HS-5 (cell line): ENCODE measurements around the gene KRT37.

Experiments used
- DNase-seq: peaks from one replicate; pipeline ENCODE4 v3.0.0-alpha.2; 2012; ENCODE audit warnings: low read depth

Gene KRT37

DNA sequence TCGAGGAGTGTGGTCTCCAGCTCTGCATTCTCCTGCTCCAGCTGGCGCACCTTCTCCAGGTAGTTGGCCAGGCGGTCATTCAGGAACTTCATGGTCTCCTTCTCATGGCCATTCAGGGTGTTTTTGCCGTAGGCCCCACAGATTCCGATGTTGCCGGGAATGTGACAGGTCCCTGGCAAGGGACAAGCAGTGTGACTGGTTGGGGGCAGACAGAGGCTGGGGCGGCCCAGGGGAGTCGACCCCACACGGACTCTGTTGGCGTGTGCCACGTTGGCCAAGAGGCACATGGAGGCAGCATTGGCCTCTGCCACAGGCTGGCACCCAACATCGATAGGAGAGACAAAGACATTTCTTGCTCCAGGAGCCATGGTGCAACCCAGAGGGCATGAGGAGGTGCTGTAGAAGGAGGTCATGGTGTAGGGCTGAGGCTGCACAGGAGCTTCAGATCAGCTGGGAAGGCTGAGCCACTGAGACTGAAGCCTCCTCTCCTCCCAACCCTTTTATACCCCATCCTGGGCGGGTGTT lies at the start of gene KRT37:
Gene KRT37, minus strand, starts transcription at position 475 of the 525 bp plus-strand sequence. Its CDS starts 62 bp downstream, at position 413.
- no peak for DNase-seq

DNA sequence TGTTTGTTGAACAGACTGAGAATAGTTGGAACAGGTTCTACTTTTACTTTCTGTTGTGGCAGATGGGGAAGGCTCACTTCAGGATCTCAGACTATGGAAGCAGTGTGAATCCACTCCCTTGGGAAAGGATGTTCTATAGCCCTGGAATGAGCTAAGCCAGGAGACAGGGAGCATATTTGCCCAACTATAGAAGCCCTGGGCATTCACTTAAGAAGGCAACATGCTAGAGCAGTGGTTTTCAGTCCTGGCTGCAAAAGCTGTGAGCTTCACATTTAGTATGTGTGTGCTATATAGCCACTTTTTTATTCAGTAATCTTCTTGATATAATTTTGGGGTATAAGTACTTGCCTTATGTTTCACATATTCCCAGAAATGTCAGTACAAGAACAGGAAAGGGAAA lies 44.0 kb upstream of the KRT37 start:
- no peak for DNase-seq

DNA sequence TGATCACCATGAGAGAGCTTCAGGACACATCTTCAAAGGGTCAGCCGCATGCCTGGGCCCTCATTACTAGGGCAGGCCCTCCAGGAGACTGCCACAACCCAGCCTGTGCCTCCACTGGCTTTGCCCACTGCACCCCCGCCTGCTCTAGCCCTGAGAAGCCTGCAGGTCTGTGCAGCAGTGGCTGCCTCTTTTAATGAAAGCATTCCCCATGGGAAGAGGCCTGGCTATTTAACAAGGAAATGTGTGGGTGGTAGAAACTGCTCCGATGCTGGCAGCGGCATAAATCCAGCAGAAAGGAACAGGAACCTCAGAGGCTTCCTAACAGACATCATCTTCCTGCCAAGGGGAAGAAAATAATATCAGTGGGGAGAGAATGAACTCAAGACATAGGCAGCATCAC lies 43.2 kb upstream of the KRT37 start:
- DNase-seq, result no peak

- DNase-seq, result no peak
Observed at GRCh38 chr17:41466988-41467387, 42.6 kb upstream of the KRT37 start, which contains the start of gene KRT32. Gene KRT32 (minus strand): TSS chr17:41467386. CDS start chr17:41467325, 61 bp downstream.

DNA sequence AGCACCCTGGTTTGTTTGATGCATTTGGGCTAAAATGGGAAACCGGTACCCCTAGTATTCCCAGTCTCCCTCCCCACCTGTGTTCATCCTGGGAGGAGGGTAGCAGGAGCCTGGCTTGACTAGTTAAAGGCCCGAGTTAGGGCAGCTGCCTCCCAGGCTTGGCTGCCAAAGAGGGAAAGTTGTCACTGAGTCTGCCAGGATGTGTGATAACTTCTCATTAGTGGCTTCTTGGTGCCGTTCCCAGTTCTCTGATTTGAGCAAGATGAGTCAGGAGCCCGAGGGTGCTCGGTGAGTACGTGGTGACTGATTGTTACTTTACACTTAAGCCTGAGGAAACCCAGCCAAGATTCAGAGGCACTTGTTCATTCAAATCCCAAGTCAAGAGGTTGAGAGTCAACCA lies 40.3 kb upstream of the KRT37 start:
- peak; percentile 80 for DNase-seq

- no peak for DNase-seq
Observed at GRCh38 chr17:41464173-41464572, 39.8 kb upstream of the KRT37 start.

DNA sequence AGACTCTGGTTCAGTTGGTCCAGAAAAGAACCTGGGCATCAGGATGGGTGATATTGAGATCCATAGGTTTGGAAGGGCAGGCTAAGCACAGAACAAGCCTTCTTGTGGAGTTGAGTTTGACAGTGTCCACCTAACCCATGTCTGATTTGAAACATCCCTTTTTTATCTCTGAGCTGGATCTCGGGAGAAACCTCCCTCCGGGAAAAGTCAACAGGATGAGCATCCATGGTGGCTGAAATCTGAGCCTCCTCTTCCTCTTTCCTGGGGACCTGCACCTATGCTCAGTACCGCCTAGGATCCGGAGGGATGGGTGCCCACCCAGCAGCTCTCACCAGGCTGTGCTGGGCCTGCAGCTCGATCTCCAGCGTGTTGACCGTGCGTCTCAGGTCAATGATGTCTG lies 39.4 kb upstream of the KRT37 start:
- no peak for DNase-seq

DNA sequence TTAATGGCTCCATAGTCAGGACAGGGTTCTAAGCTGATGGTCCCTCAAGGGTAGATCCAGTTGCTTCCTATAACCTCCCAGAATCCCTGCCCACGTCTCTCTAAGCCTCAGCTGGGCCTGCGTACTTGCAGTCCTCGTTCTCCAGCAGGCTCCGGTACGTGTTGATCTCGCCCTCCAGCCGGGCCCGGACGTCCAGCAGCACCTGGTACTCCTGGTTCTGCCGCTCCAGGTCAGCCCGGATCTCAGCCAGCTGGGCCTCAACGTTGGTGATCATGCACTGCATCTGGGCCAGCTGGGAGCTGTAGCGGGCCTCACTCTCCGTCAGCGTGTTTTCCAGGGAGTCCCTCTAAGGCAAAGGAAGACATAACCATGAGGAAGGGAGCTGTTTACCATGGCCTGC lies 38.3 kb upstream of the KRT37 start:
- no peak for DNase-seq

DNA sequence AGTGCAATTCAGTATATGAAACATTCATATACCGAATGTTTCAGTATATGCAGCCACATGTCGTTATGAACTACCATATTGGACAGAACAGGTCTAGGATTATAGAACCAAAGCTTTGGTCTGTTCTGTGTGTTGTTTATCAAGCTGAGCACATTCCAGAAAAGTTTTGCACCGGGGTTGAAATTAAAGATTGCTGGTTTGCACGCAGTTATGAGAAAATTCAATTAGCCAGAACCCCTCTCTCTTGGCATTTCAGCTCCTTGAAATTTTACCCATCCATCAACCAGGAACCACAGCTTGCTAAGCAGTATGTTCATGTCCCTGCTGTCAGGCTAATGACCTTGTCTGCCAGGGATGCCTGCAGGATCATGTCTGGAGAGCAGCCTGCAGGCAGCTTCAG lies 33.3 kb upstream of the KRT37 start:
- no peak for DNase-seq

GRCh38 chr17:41456204-41456603 lies 31.8 kb upstream of the KRT37 start:
- DNase-seq, result no peak

GRCh38 chr17:41455236-41455635 lies 30.9 kb upstream of the KRT37 start:
- no peak for DNase-seq

- no peak for DNase-seq
Observed at GRCh38 chr17:41453066-41453465, 28.7 kb upstream of the KRT37 start.

DNA sequence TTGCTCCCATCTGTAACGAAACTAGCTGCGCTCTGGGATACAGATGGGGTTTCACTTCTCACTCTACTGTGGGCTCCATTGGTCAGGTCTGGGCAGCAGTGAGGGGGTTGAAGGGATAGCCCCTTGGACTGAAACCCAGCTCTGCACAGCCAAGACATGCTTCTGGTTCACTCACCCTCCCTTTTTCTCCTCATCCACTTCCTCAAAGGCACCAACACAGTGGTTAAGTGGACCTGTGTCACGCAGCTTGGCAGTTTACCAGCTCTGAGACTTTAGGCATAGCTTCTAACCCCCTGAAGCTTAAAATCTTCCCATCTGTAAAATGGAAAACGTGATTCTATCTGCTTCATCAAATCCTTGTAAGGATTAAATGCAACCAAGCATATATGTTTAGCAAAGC lies 27.9 kb upstream of the KRT37 start:
- no peak for DNase-seq

GRCh38 chr17:41451154-41451728 lies 26.9 kb upstream of the KRT37 start:
- no peak for DNase-seq

DNA sequence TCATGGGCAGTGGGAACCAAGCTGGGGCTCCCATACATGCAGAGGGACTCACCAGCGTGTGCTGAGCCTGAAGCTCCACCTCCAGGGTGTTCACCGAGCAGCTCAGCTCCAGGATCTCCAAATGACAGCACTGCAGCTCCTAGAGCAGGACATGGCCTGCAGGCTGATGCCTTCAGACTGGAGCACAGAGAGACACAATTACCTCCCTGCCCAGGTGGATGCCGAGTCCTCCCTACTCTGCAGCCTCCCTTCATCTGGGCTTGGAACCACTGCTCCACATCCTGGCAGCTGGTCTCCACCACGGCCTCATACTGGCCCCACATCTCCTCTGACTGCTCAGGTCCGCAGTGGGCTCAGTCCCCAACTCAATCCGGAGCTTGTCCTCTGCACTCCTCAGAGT lies 24.6 kb upstream of the KRT37 start:
- DNase-seq, result no peak

DNA sequence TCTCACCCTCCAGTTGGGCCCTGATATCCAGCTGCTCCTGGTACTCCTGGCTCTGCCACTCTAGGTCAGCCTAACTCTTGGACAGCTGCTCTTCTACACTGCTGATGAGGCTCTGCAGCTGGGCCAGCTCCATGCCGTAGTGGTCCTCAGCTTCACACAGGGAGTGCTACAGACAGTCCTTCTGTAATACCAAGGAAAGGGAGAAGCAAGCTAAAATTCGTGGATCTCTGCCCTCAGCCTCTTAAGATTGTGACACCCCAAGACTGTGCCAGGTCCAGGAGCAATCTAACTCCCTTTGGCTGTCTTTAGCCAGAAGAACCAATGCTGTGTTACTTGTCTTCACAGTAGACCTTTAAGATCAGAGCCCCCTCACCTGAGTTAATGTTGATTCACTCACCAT lies 24.1 kb upstream of the KRT37 start:
- no peak for DNase-seq

DNA sequence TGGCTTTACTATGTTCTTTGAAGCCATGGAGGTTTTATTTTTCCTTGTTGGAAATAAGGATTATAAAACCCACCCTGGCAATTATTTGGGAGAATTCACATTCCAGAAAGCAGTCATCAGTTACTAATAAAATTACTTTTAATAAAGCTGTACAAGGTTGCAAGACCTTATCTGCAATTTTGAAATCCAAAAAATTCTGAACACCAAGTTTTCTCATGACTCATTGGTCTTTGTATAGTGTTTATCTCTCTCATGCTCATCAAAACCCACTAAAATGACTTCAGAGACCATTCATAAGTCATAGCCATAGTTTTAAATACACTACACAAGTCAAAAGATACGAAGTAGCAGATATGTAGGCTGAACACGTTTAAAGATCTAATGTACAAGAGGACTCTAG lies 22.4 kb upstream of the KRT37 start:
- no peak for DNase-seq

GRCh38 chr17:41444640-41445039 lies 20.3 kb upstream of the KRT37 start:
- DNase-seq, result no peak

DNA sequence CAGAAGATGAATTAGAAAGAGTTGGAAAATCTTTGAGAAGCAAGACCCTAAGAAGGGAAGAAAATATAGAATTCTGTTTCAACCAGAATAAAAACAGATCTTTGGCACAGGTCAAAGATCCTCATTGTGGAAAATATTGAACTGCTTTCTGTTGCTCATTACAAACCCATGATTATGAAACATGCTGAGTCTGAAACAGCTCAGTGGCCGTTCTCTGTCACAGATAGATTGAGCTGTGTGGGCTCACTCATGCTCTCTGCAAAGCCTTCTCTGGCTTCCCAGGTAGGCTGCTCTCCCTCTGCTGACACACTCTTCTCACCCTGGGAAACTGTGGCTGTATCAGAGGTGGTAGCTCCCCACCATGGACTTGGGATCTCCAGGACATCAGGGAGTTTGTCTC lies 19.8 kb upstream of the KRT37 start:
- no peak for DNase-seq

DNA sequence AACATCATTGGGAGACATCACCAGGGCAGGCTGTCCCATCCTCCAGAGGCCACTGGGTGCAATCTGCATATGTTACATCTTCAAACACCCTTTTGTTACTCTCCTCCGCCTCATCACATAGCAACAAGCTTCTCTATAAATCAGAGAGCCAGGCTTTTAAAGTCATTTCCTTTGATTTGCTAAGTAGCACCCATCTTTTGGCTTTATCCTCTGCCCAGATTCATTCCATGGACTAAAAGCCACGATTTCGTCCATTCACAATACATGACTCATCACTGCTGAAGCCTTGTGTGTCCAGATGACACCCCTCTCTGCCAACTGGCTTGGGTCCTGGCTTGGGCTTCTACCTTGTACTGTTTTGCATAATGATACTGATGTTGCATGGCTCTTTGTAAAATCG lies 18.4 kb upstream of the KRT37 start:
- no peak for DNase-seq

GRCh38 chr17:41440531-41441033 lies 16.2 kb upstream of the KRT37 start, which contains the start of gene KRT38:
Gene KRT38 (minus strand): TSS chr17:41440983. CDS start chr17:41440921, 62 bp downstream.
- no peak for DNase-seq

DNA sequence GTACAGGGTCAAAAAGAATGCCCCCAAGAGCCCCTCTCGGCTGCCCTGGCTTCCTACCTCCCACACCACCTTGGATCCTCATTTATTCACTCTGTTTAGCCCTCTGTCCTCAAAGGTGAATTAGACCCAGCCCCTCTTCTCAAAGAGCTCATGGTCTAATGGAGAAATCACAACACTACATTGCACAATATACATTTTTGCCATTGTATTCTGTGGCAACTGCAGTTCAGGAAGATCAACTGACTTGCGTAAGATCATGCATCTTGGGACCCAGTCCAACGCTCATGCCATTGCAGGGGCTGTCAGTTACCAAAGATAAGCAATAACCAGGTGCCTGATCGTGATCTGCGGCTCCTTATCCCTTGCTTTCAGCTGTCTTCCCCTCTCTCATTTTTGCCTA lies 15.0 kb upstream of the KRT37 start:
- DNase-seq, result no peak

GRCh38 chr17:41437769-41438168 lies 13.4 kb upstream of the KRT37 start:
- no peak for DNase-seq

DNA sequence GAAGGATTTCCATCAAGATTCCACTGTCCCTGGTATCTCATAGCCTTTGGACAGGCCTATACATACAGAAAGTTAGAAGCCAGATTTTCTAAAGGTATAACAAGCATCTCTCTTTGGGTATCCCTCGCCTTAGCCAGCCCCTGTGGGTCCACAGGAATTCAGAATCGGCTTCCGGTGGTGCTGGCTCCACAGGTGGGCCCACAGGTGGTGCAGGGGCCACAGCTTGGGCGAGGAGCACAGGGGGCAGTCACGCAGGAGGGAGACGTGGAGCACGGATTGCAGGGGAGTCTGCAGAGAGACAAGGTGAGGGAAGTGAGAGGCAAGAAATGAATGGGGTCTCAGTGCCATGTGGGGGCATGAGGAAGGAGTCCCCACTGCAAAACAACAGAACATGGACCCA lies 12.9 kb upstream of the KRT37 start:
- no peak for DNase-seq
